Cerebellar nuclear complex (tissue), 1 donor: ENCODE measurements around the gene PSMD2.

Experiments
- DNase-seq, 2 experiments: peaks; one replicate each; lab custom pipeline; 2025; lab: John Stamatoyannopoulos, UW

The PSMD2 gene

DNA sequence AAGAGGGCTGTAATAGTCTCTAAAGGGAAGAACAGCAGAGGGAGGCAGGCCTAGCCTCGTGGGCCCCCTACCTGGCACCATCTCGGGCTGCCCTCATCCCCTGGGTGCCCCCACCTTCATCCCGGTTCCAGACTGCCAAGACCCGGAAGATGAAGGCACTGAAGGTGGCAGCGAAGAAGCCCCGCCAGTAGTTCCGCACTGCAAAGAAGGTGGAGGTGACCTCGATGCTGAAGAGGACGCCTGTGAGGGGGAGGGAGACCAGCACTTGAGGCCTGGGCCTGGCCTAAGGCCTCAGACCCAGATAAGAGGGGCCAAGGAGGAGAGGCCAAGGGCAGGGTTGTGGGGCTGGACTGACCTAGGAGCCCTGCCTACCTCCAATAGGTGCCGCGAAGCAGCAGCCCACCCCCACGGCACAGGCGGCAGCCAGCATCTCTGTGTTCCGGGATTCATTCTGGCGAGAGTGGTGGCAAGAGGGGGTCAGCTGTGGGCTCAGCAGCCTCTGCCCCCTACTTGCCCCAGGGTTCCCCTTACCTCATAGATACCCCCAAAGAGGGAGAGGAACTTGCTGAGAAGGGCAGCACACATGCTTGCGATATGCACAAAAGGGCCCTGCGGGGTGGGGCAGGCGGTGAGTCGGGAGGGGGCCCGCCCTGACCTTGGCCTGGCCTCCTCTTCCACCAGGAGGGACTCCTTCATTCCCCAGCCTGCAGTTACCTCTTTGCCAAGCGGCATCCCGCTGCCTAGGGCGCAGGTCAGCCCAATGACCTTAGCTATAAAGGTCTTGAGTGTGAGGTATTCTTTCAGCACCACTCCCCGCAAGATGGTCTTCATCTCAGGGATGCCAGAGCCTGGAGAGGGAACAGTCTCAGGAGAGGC, 58.4 kb downstream of the PSMD2 start:
- DNase-seq: no peak

DNA sequence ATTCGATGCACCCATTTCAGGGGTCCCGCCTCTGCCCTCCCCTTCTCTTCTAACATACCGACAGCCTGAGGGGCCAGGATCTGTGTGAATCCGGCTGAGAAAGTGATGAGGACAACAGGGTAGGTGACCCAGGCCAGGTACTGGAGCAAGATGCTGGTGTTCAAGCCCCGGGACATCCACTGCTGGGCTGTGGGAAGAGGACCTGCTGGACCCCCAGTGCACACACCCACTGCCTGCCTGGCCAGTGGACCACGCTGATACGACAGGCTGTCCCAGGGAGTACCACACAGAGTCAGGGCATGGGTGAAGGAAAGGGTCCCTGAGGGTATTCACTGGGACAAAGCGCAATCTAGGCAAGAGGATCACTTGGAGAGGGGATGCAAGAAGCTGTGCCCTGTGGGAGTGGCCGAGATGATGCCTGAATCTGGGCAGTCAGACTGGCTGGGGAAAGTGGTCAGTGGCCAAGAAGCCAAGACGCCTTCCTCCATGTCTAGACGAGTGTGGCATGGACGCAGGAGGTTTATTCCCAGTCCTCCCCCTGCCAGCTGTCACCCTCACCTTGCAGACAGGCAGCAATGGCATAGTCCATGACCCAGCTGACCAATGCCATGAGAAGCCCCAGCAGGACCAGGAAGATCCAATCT, 59.2 kb downstream of the PSMD2 start:
- no peak for DNase-seq
